HL-60/S4 (cell line): ENCODE measurements around the gene GRIN2C.

Experiments used
- in situ Hi-C: fragments of 300-500 bp; cut with MboI; formaldehyde crosslinking; loops from 2 replicates; pipeline ENCODE4 v1.14.3; 2022; ENCODE audit warnings: low sequenced_read_pairs

The GRIN2C gene

GRCh38 chr17:74804683-74805082 is 55.0 kb downstream of the GRIN2C start:
- in situ Hi-C loops: no loop called here

- in situ Hi-C loops: no loop called here
Measured at GRCh38 chr17:74803971-74804370, 55.7 kb downstream of the GRIN2C start.

- in situ Hi-C loops: no loop called here
Measured at GRCh38 chr17:74803388-74803930, 56.2 kb downstream of the GRIN2C start.

- in situ Hi-C loops: no loop called here
Measured at GRCh38 chr17:74801896-74802295, 57.8 kb downstream of the GRIN2C start.

GRCh38 chr17:74800531-74800930 is 59.2 kb downstream of the GRIN2C start:
- in situ Hi-C loops: no loop called here

- in situ Hi-C loops: no loop called here
Measured at GRCh38 chr17:74799097-74799496, 60.6 kb downstream of the GRIN2C start.

GRCh38 chr17:74798239-74798707 is 61.4 kb downstream of the GRIN2C start:
- in situ Hi-C loops: no loop called here

GRCh38 chr17:74797824-74798223 is 61.9 kb downstream of the GRIN2C start:
- in situ Hi-C loops: no loop called here

GRCh38 chr17:74796866-74797265 is 62.8 kb downstream of the GRIN2C start:
- in situ Hi-C loops: no loop called here

GRCh38 chr17:74796211-74796610 is 63.5 kb downstream of the GRIN2C start:
- in situ Hi-C loops: no loop called here

GRCh38 chr17:74795327-74796020 is 64.2 kb downstream of the GRIN2C start:
- in situ Hi-C loops: no loop called here

- in situ Hi-C loops: loop anchor here (5.0 kb wide), 1 partner anchor 70 kb away; no protein-coding TSS in a partner anchor
Measured at GRCh38 chr17:74792586-74793105, 67.0 kb downstream of the GRIN2C start.
